HepG2 (cell line): ENCODE results near the gene KCNMB4. TPM values are rescaled to one million over a fixed set of nuclear protein-coding genes. Genes with fewer than 3 reads are reported as not detected.
A peak's percentile ranks its signal among the peaks of the same experiment; 100 is the strongest.

Experiments used
- CEBPG ChIP-seq: IDR thresholded peaks from 2 replicates; pipeline ENCODE4 v1.6.1; 2016
- FOXJ3 ChIP-seq: sonication (generic); formaldehyde crosslinking; IDR thresholded peaks from 2 replicates; pipeline ENCODE4 v1.4.0; 2020; ENCODE audit warnings: missing genetic modification reagents, mild to moderate bottlenecking, borderline replicate concordance
- GATA4 ChIP-seq: sonication (generic); IDR thresholded peaks from 2 replicates; pipeline ENCODE4 v1.6.1; 2016; ENCODE audit warnings: antibody characterized with exemption, low read depth, borderline replicate concordance
- GATAD1 ChIP-seq: IDR thresholded peaks from 2 replicates; pipeline ENCODE4 v1.6.1; 2016; ENCODE audit warnings: missing genetic modification reagents, missing compliant biosample characterization
- JARID2 ChIP-seq: sonication (generic); formaldehyde crosslinking; IDR thresholded peaks from 2 replicates; pipeline ENCODE4 v1.8.1; 2023; ENCODE audit warnings: missing genetic modification reagents, inconsistent platforms; ENCODE audit not compliant: insufficient replicate concordance
- KAT8 ChIP-seq: IDR thresholded peaks from 2 replicates; pipeline ENCODE4 v1.6.1; 2016; ENCODE audit warnings: missing genetic modification reagents, missing compliant biosample characterization
- NBN ChIP-seq: fragments of 450-650 bp; conservative IDR thresholded peaks from 2 replicates; pipeline ENCODE4 v1.6.1; 2017
- NPAS2 ChIP-seq: sonication (generic); formaldehyde crosslinking; IDR thresholded peaks from 2 replicates; pipeline ENCODE4 v1.8.0; 2022; ENCODE audit warnings: mild to moderate bottlenecking, missing genetic modification reagents, borderline replicate concordance
- SIN3A ChIP-seq: IDR thresholded peaks from 2 replicates; pipeline ENCODE4 v1.6.1; 2011; ENCODE audit warnings: low read depth, mild to moderate bottlenecking, control low read depth, low read length, borderline replicate concordance
- SRSF1 ChIP-seq: fragments of 200-400 bp; formaldehyde crosslinking; optimal IDR thresholded peaks from 2 replicates; pipeline ENCODE3; 2017; ENCODE audit warnings: mild to moderate bottlenecking, low read depth, low read length, moderate library complexity
- TEAD2 ChIP-seq: sonication (generic); formaldehyde crosslinking; IDR thresholded peaks from 2 replicates; pipeline ENCODE4 v1.9.0; 2021; ENCODE audit warnings: missing genetic modification reagents
- TSC22D2 ChIP-seq: sonication (generic); formaldehyde crosslinking; IDR thresholded peaks from 2 replicates; pipeline ENCODE4 v1.5.1; 2020; ENCODE audit warnings: missing genetic modification reagents, mild to moderate bottlenecking, borderline replicate concordance
- polyA plus RNA-seq, 8 experiments: library from polyadenylated mRNA; depleted of rRNA in 3 of 8; stranded (reverse) in 7 of 8; unstranded in 1 of 8; fragments of >200 nt; fragmentation: Illumina TruSeq in 4 of 8; extraction: Trizol in 4 of 8; gene quantifications; 2 replicates each; pipeline versions ENCODE4 v1.2.1 to v1.2.3, GENCODE V29; 2011 to 2016; ENCODE audit warnings: low read depth in 4 of 8, missing spikeins in 1 of 8, mixed read lengths in 1 of 8; ENCODE audit not compliant: insufficient read depth in 1 of 8
- total RNA-seq, 5 experiments: library from RNA; depleted of rRNA; stranded (reverse); fragments of >200 nt; fragmentation: Illumina TruSeq; extraction: Trizol; gene quantifications; 2 replicates each; pipeline ENCODE4 v1.2.3, GENCODE V29; 2016; ENCODE audit warnings: low read depth in 1 of 5
- TF ChIP-seq, protein P1 (sequence below): sonication (generic); formaldehyde crosslinking; IDR thresholded peaks from 2 replicates; pipeline ENCODE4 v1.4.0; 2020; ENCODE audit warnings: mild to moderate bottlenecking, missing genetic modification reagents
- TF ChIP-seq, protein P2 (sequence below): sonication (generic); formaldehyde crosslinking; IDR thresholded peaks from 2 replicates; pipeline ENCODE4 v1.4.0; 2020; ENCODE audit warnings: mild to moderate bottlenecking, low read depth, missing genetic modification reagents
- TF ChIP-seq, protein P3 (sequence below): sonication (generic); formaldehyde crosslinking; IDR thresholded peaks from 2 replicates; pipeline ENCODE4 v1.4.0; 2020; ENCODE audit warnings: missing genetic modification reagents, borderline replicate concordance
- TF ChIP-seq, protein P4 (sequence below): sonication (generic); formaldehyde crosslinking; IDR thresholded peaks from 2 replicates; pipeline ENCODE4 v1.5.1; 2020; ENCODE audit warnings: mild to moderate bottlenecking, missing genetic modification reagents

KCNMB4 gene
- total and polyA plus RNA-seq, 2 of the 13 experiments (the other 11 are each of a cell fraction or from before 2014, with no cell fraction given), result 0.67 to 0.84 TPM

DNA sequence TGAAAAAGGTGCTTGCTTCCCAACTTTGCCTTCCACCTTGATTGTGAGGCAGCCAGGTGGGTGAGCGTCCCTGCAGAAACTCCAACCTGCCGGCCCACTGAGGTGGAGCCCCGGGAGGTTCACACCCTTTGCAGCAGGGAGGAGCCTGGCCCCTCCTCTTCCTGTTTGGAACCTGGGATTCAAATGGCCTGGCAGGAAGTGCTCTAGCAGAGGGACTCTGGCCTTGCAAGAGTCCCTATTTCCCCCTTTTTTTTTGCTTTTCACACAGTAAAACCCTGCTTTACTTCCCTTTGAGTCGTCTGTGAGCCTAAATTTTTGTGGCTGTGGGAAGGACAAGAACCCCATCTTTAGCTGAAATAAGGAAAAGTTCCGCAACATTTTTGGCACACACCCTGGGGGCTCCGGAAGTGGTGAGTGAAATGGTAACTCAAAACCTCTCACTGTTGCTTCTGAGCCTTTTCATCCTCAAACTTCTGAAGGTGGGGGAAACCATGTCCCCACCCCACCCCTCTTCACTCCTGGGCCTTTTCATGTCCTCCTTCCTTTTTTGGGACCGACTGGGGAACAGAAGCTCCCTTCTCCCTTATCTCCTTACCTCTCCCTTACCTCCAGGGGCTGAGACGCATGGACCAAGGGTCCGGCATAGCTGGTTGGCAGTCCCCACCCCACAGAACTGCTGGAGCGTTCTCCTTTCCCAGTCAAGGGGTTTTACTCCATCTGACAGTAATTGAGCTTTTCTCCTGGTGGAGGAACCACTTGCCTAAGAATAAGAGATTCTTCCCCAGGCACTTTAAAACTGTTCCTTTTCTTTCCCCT is 102.0 kb downstream of the KCNMB4 start (continued):
- TF ChIP-seq TSC22D2 (no peak), SIN3A (peak; percentile 37; the same call in 1 of the 2 replicates), JARID2 (CRISPR knock-in tag) (no peak), CEBPG (CRISPR knock-in tag) (no peak), TEAD2 (CRISPR knock-in tag) (no peak), FOXJ3 (no peak), NPAS2 (CRISPR knock-in tag) (no peak), NBN (no peak), GATAD1 (0 out of 2 replicates have a peak, but pooled peaks have one; percentile 13), KAT8 (CRISPR knock-in tag) (peak; percentile 75), GATA4 (no peak), SRSF1 (no peak)
- TF ChIP-seq, protein P1, sequence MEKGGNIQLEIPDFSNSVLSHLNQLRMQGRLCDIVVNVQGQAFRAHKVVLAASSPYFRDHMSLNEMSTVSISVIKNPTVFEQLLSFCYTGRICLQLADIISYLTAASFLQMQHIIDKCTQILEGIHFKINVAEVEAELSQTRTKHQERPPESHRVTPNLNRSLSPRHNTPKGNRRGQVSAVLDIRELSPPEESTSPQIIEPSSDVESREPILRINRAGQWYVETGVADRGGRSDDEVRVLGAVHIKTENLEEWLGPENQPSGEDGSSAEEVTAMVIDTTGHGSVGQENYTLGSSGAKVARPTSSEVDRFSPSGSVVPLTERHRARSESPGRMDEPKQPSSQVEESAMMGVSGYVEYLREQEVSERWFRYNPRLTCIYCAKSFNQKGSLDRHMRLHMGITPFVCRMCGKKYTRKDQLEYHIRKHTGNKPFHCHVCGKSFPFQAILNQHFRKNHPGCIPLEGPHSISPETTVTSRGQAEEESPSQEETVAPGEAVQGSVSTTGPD (CRISPR knock-in tag), result no peak
- TF ChIP-seq, protein P2, sequence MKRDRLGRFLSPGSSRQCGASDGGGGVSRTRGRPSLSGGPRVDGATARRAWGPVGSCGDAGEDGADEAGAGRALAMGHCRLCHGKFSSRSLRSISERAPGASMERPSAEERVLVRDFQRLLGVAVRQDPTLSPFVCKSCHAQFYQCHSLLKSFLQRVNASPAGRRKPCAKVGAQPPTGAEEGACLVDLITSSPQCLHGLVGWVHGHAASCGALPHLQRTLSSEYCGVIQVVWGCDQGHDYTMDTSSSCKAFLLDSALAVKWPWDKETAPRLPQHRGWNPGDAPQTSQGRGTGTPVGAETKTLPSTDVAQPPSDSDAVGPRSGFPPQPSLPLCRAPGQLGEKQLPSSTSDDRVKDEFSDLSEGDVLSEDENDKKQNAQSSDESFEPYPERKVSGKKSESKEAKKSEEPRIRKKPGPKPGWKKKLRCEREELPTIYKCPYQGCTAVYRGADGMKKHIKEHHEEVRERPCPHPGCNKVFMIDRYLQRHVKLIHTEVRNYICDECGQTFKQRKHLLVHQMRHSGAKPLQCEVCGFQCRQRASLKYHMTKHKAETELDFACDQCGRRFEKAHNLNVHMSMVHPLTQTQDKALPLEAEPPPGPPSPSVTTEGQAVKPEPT (CRISPR knock-in tag), result no peak
- TF ChIP-seq, protein P3, sequence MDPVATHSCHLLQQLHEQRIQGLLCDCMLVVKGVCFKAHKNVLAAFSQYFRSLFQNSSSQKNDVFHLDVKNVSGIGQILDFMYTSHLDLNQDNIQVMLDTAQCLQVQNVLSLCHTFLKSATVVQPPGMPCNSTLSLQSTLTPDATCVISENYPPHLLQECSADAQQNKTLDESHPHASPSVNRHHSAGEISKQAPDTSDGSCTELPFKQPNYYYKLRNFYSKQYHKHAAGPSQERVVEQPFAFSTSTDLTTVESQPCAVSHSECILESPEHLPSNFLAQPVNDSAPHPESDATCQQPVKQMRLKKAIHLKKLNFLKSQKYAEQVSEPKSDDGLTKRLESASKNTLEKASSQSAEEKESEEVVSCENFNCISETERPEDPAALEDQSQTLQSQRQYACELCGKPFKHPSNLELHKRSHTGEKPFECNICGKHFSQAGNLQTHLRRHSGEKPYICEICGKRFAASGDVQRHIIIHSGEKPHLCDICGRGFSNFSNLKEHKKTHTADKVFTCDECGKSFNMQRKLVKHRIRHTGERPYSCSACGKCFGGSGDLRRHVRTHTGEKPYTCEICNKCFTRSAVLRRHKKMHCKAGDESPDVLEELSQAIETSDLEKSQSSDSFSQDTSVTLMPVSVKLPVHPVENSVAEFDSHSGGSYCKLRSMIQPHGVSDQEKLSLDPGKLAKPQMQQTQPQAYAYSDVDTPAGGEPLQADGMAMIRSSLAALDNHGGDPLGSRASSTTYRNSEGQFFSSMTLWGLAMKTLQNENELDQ, result no peak
- TF ChIP-seq, protein P4, sequence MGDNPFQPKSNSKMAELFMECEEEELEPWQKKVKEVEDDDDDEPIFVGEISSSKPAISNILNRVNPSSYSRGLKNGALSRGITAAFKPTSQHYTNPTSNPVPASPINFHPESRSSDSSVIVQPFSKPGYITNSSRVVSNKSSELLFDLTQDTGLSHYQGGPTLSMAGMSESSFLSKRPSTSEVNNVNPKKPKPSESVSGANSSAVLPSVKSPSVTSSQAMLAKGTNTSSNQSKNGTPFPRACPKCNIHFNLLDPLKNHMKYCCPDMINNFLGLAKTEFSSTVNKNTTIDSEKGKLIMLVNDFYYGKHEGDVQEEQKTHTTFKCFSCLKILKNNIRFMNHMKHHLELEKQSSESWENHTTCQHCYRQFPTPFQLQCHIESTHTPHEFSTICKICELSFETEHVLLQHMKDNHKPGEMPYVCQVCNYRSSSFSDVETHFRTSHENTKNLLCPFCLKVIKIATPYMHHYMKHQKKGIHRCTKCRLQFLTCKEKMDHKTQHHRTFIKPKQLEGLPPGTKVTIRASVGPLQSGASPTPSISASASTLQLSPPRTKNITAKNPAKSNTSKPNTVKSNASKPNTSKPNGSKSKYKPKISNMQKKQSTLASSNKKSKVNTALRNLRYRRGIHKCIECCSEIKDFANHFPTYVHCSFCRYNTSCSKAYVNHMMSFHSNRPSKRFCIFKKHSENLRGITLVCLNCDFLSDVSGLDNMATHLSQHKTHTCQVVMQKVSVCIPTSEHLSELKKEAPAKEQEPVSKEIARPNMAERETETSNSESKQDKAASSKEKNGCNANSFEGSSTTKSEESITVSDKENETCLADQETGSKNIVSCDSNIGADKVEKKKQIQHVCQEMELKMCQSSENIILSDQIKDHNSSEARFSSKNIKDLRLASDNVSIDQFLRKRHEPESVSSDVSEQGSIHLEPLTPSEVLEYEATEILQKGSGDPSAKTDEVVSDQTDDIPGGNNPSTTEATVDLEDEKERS (CRISPR knock-in tag), result no peak
